Measurements from ENCODE around the gene UNKL. TPM values are rescaled to one million over a fixed set of nuclear protein-coding genes. Genes with fewer than 3 reads are reported as not detected.

The UNKL gene
- total RNA-seq, 1 donor from 2014 or later: 3.7 TPM

GRCh38 chr16:1393613-1394176, 20.8 kb downstream of the UNKL start:
- Histone ChIP-seq H3K27ac (ENCODE audit: low read depth, low read length) (no peak overlapping the region), H3K36me3 (ENCODE audit: control insufficient read depth in 3 of 3, insufficient read depth in 3 of 3, low read length in 3 of 3) (peaks cover 35 to 52% (median 47%) of the 10 kb centered on the region in 3 donors), H3K9ac (ENCODE audit: low read depth in 1 of 3, low read length in 3 of 3) (no peak overlapping the region), H3K9me3 (ENCODE audit: control insufficient read depth in 3 of 3, low read length in 3 of 3) (no peaks in the 10 kb centered on the region), H3K4me3 (ENCODE audit: low read length in 3 of 3) (no peak overlapping the region), H3K27me3 (ENCODE audit: control insufficient read depth in 3 of 3, insufficient read depth in 3 of 3, low read length in 3 of 3) (no peaks in the 10 kb centered on the region), H3K4me1 (ENCODE audit: control insufficient read depth in 3 of 3, insufficient read depth in 3 of 3, low read length in 3 of 3) (no peaks in the 10 kb centered on the region)

GRCh38 chr16:1392826-1393225, 21.7 kb downstream of the UNKL start:
- Histone ChIP-seq H3K9ac (ENCODE audit: low read depth in 1 of 3, low read length in 3 of 3) (no peak overlapping the region), H3K36me3 (ENCODE audit: control insufficient read depth in 3 of 3, insufficient read depth in 3 of 3, low read length in 3 of 3) (peaks cover 35 to 45% (median 44%) of the 10 kb centered on the region in 3 donors), H3K4me3 (ENCODE audit: low read length in 3 of 3) (no peak overlapping the region), H3K27ac (ENCODE audit: low read depth, low read length) (no peak overlapping the region), H3K4me1 (ENCODE audit: control insufficient read depth in 3 of 3, insufficient read depth in 3 of 3, low read length in 3 of 3) (no peaks in the 10 kb centered on the region), H3K9me3 (ENCODE audit: control insufficient read depth in 3 of 3, low read length in 3 of 3) (no peaks in the 10 kb centered on the region), H3K27me3 (ENCODE audit: control insufficient read depth in 3 of 3, insufficient read depth in 3 of 3, low read length in 3 of 3) (no peaks in the 10 kb centered on the region)

DNA sequence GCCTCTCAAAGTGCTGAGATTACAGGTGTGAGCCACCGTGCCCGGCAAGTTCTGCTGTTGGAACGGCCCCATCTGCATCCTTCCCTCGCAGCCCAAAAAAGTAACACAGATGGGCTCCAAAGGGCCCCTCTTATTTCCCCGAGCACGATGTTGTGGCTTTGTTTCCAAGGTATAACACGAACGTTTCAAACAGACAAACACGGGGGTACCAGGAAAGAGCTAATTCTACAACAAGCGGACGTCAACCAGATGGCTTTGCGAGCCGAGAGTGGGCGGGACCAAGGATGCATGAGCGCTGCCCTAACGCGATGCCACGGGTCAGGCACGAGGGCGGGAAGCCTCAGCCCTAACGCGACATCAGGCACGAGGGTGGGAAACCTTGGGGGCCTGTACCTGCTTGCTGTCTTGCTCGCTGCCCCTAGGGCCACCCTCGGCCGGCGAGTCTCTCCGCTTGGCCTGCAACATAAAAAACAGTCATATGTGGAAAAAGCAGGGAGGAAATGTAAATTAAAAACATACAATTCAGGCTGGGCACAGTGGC, 24.2 kb downstream of the UNKL start:
- H3K4me1 ChIP-seq (ENCODE audit: control insufficient read depth in 3 of 3, insufficient read depth in 3 of 3, low read length in 3 of 3): no peaks in the 10 kb centered on the region
- H3K9ac ChIP-seq (ENCODE audit: low read depth in 1 of 3, low read length in 3 of 3): no peak overlapping the region
- no peak overlapping the region for H3K4me3 ChIP-seq (ENCODE audit: low read length in 3 of 3)

DNA sequence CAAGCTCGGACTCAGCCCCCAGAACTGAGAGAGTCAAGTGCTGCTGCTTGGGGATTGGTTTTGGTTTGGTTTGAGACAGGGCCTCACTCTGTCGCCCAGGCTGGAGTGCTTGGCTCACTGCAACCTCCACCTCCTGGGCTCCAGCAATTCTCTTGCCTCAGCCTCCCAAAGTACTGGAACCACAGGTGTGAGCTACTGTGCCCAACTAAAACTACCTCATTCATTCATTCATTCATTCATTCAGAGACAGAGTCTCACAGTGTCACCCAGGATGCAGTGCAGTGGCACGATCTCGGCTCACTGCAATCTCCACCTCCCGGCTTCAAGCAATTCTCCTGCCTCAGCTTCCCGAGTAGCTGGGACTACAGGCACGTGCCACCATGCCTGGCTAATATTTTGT, 24.7 kb downstream of the UNKL start:
- no peaks in the 10 kb centered on the region for H3K4me1 ChIP-seq (ENCODE audit: control insufficient read depth in 3 of 3, insufficient read depth in 3 of 3, low read length in 3 of 3)
- H3K27ac ChIP-seq (ENCODE audit: low read depth, low read length): no peak overlapping the region
- H3K9me3 ChIP-seq (ENCODE audit: control insufficient read depth in 3 of 3, low read length in 3 of 3): no peaks in the 10 kb centered on the region
- no peak overlapping the region for H3K4me3 ChIP-seq (ENCODE audit: low read length in 3 of 3)
- no peak overlapping the region for H3K9ac ChIP-seq (ENCODE audit: low read depth in 1 of 3, low read length in 3 of 3)
- H3K27me3 ChIP-seq (ENCODE audit: control insufficient read depth in 3 of 3, insufficient read depth in 3 of 3, low read length in 3 of 3): no peaks in the 10 kb centered on the region
- peaks cover 30 to 40% (median 39%) of the 10 kb centered on the region in 3 donors for H3K36me3 ChIP-seq (ENCODE audit: control insufficient read depth in 3 of 3, insufficient read depth in 3 of 3, low read length in 3 of 3)

More for the DNA sequence above, 24.2 kb downstream of the UNKL start:
- H3K36me3 ChIP-seq (ENCODE audit: control insufficient read depth in 3 of 3, insufficient read depth in 3 of 3, low read length in 3 of 3): peaks cover 30 to 39% (median 39%) of the 10 kb centered on the region in 3 donors
- no peaks in the 10 kb centered on the region for H3K9me3 ChIP-seq (ENCODE audit: control insufficient read depth in 3 of 3, low read length in 3 of 3)
- H3K27me3 ChIP-seq (ENCODE audit: control insufficient read depth in 3 of 3, insufficient read depth in 3 of 3, low read length in 3 of 3): no peaks in the 10 kb centered on the region
- no peak overlapping the region for H3K27ac ChIP-seq (ENCODE audit: low read depth, low read length)

DNA sequence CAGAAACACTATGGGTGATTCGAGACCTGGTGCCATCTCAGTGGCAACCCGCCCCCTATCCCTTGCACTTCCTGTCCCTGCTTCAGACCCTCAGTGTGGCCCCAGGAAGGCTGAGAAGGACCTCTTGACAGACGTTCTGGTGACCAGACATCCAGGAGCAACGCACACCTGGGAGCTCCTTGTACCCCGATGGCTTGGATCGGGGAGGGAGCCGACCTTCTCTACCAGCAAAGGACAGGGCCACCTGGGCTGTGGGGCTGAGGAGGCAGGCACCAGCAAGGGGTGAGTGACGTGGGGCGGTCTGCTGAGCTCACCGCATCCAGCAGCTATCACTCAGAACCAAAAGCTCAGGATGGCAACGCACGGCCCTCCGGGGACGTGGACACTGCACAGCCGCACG, 27.2 kb downstream of the UNKL start:
- H3K9ac ChIP-seq (ENCODE audit: low read depth in 1 of 3, low read length in 3 of 3): no peak overlapping the region

DNA sequence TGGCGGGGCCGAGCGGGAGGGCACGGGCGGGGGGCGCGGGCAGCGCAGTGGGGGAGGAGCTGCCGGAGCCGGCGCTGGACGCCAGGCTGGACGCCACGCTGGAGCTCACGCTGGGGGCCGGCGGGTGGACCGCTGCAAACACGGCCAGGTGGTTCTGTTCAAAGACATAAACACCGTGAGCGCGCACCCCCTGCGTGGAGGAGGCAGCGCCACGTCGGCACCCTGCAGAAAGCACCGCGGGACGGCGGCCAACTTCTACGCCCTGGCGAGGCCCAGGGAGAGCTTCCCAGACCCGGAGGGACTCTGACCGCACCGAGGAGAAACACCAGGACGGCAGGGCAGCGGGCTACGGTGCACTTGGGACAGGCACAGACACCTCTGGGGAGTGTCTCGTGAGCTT, 29.3 kb downstream of the UNKL start:
- H3K4me3 ChIP-seq (ENCODE audit: low read length in 3 of 3): no peak overlapping the region
- H3K27ac ChIP-seq (ENCODE audit: low read depth, low read length): no peak overlapping the region
- H3K27me3 ChIP-seq (ENCODE audit: control insufficient read depth in 3 of 3, insufficient read depth in 3 of 3, low read length in 3 of 3): no peaks in the 10 kb centered on the region
- no peak overlapping the region for H3K9ac ChIP-seq (ENCODE audit: low read depth in 1 of 3, low read length in 3 of 3)
- H3K9me3 ChIP-seq (ENCODE audit: control insufficient read depth in 3 of 3, low read length in 3 of 3): no peaks in the 10 kb centered on the region
- peaks cover 9 to 15% (median 15%) of the 10 kb centered on the region in 3 donors for H3K36me3 ChIP-seq (ENCODE audit: control insufficient read depth in 3 of 3, insufficient read depth in 3 of 3, low read length in 3 of 3)
- H3K4me1 ChIP-seq (ENCODE audit: control insufficient read depth in 3 of 3, insufficient read depth in 3 of 3, low read length in 3 of 3): no peaks in the 10 kb centered on the region

More for the DNA sequence above, 27.2 kb downstream of the UNKL start:
- no peak overlapping the region for H3K4me3 ChIP-seq (ENCODE audit: low read length in 3 of 3)
- no peak overlapping the region for H3K27ac ChIP-seq (ENCODE audit: low read depth, low read length)
- H3K27me3 ChIP-seq (ENCODE audit: control insufficient read depth in 3 of 3, insufficient read depth in 3 of 3, low read length in 3 of 3): no peaks in the 10 kb centered on the region
- no peaks in the 10 kb centered on the region for H3K9me3 ChIP-seq (ENCODE audit: control insufficient read depth in 3 of 3, low read length in 3 of 3)
- no peaks in the 10 kb centered on the region for H3K4me1 ChIP-seq (ENCODE audit: control insufficient read depth in 3 of 3, insufficient read depth in 3 of 3, low read length in 3 of 3)
- H3K36me3 ChIP-seq (ENCODE audit: control insufficient read depth in 3 of 3, insufficient read depth in 3 of 3, low read length in 3 of 3): peaks cover 18 to 29% (median 22%) of the 10 kb centered on the region in 3 donors

- Histone ChIP-seq H3K4me3 (ENCODE audit: low read length in 3 of 3) (no peak overlapping the region), H3K9me3 (ENCODE audit: control insufficient read depth in 3 of 3, low read length in 3 of 3) (no peaks in the 10 kb centered on the region), H3K36me3 (ENCODE audit: control insufficient read depth in 3 of 3, insufficient read depth in 3 of 3, low read length in 3 of 3) (peaks cover 2 to 7% (median 4%) of the 10 kb centered on the region in 3 donors), H3K27me3 (ENCODE audit: control insufficient read depth in 3 of 3, insufficient read depth in 3 of 3, low read length in 3 of 3) (no peaks in the 10 kb centered on the region), H3K27ac (ENCODE audit: low read depth, low read length) (no peak overlapping the region), H3K9ac (ENCODE audit: low read depth in 1 of 3, low read length in 3 of 3) (no peak overlapping the region), H3K4me1 (ENCODE audit: control insufficient read depth in 3 of 3, insufficient read depth in 3 of 3, low read length in 3 of 3) (peaks cover 3 to 7% (median 5%) of the 10 kb centered on the region in 3 donors)
Observed at GRCh38 chr16:1383556-1383955, 30.9 kb downstream of the UNKL start.

DNA sequence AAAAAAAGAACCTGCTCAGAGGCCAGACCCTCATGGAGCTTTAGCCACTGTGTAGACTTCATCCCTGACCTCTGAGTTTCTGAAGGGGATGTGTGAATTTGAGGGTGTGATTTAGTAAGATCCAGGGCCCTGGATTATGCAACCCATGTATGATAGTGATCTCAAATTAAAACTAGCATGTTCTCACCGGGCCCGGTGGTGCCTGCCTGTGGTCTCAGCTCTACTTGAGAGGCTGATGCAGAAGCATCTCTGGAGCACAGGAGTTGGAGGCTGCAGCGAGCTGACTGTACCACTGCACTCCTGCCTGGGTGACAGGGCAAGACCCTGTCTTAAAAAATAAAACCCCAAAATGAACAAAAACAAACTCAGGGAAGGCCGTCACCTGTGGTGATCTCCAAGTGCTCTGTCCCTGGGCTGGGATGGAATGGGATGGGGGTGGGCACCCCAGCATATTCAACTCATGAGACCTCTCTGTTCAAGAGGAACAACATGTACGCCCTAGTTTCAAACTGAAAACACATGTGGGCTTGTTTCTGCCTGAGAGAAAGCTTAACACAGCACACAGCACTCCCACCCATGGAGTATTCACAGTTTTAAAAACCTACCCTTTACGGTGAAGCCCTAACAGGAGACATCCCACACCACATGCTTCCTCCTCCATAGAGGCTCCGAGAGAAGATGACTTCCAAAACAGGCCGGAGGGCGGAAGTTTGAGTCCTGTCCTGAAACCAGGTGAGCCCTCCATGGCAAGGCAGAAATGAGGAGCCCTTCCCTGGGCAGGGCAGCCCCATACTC, 32.7 kb downstream of the UNKL start:
- Histone ChIP-seq H3K27ac (ENCODE audit: low read depth, low read length) (no peak overlapping the region), H3K36me3 (ENCODE audit: control insufficient read depth in 3 of 3, insufficient read depth in 3 of 3, low read length in 3 of 3) (peaks cover 0 to 5% (median 0%) of the 10 kb centered on the region in 3 donors), H3K27me3 (ENCODE audit: control insufficient read depth in 3 of 3, insufficient read depth in 3 of 3, low read length in 3 of 3) (no peaks in the 10 kb centered on the region), H3K9me3 (ENCODE audit: control insufficient read depth in 3 of 3, low read length in 3 of 3) (no peaks in the 10 kb centered on the region), H3K9ac (ENCODE audit: low read depth in 1 of 3, low read length in 3 of 3) (no peak overlapping the region), H3K4me3 (ENCODE audit: low read length in 3 of 3) (no peak overlapping the region), H3K4me1 (ENCODE audit: control insufficient read depth in 3 of 3, insufficient read depth in 3 of 3, low read length in 3 of 3) (peaks cover 15 to 22% (median 15%) of the 10 kb centered on the region in 3 donors)

DNA sequence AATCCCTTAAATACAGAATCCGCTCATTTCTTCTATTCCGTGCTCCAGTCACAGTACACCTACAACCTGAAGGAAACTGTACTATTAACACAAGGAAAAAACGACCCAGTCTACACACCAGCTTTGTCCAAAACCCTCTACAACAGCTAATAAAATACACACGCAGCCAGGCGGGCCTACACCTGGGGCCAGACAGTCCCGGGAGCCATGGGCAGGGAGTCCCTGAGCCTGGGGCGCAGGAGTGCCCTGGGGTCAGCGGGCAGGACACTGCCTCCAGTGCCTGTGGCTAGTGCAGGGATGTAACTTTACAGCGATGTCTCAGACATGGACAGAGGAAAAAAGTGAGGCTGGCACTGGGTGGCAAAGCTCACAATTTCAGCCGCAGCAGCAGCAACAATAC, 34.3 kb downstream of the UNKL start:
- H3K4me1 ChIP-seq (ENCODE audit: control insufficient read depth in 3 of 3, insufficient read depth in 3 of 3, low read length in 3 of 3): peaks cover 15 to 22% (median 15%) of the 10 kb centered on the region in 3 donors
- H3K9me3 ChIP-seq (ENCODE audit: control insufficient read depth in 3 of 3, low read length in 3 of 3): no peaks in the 10 kb centered on the region
- peak overlapping the region; percentile 36 for H3K27ac ChIP-seq (ENCODE audit: low read depth, low read length)
- peaks cover 0 to 9% (median 2%) of the 10 kb centered on the region in 3 donors for H3K36me3 ChIP-seq (ENCODE audit: control insufficient read depth in 3 of 3, insufficient read depth in 3 of 3, low read length in 3 of 3)
- no peak overlapping the region for H3K4me3 ChIP-seq (ENCODE audit: low read length in 3 of 3)
- H3K9ac ChIP-seq (ENCODE audit: low read depth in 1 of 3, low read length in 3 of 3): peak overlapping the region in 1 of 3 donors; percentile 50
- no peaks in the 10 kb centered on the region for H3K27me3 ChIP-seq (ENCODE audit: control insufficient read depth in 3 of 3, insufficient read depth in 3 of 3, low read length in 3 of 3)
